A549 (cell line): ENCODE measurements around the gene CYB5B. TPM values are rescaled to one million over a fixed set of nuclear protein-coding genes. Genes with fewer than 3 reads are reported as not detected.

Experiments used
- ATAC-seq, 2 experiments: fragments of 200-7000 bp in 1 of 2; fragments of >200 bp in 1 of 2; cut with Nextera tagmentation in 1 of 2; cut with Tn5 transposase in 1 of 2; 3 replicates each; pipeline versions ENCODE4 v1.8.0 to v1.9.1; 2018 to 2020; ENCODE audit warnings: mild to moderate bottlenecking in 1 of 2, moderate library complexity in 1 of 2
- CTCF ChIA-PET: fragments of 300-600 bp; sonication (Branson Sonifier 250); formaldehyde crosslinking; extraction: SDS; loops from one replicate; lab custom pipeline; 2021; ENCODE audit warnings: antibody characterized with exemption, inconsistent platforms; lab: Yijun Ruan, JAX
- POLR2A ChIA-PET: fragments of 350-600 bp; formaldehyde crosslinking; extraction: SDS; loops from one replicate; lab custom pipeline; 2021; ENCODE audit warnings: antibody characterized with exemption, inconsistent platforms; lab: Yijun Ruan, JAX
- DNase-seq, 2 experiments: peaks; one replicate each; pipeline versions ENCODE4 v3.0.0 to v3.0.0-alpha.2; 2011 to 2016; ENCODE audit warnings: low read depth in 1 of 2, low spot score in 1 of 2
- FAIRE-seq: peaks from 2 replicates; lab custom pipeline; 2011; peaks lifted over from hg19 to GRCh38; lab: Jason Lieb, UNC
- H3K27ac ChIP-seq, 2 experiments: fragments of >200 bp; sonication (Bioruptor Twin); formaldehyde crosslinking; 3 replicates each; pipeline ENCODE4 v1.5.1; 2016 to 2017
- H3K4me1 ChIP-seq: fragments of >200 bp; sonication (Bioruptor Twin); formaldehyde crosslinking; 3 replicates; pipeline ENCODE4 v1.6.1; 2016
- H3K4me2 ChIP-seq: fragments of >200 bp; sonication (Bioruptor Twin); formaldehyde crosslinking; 3 replicates; pipeline ENCODE4 v1.6.1; 2016
- H3K4me3 ChIP-seq: fragments of >200 bp; sonication (Bioruptor Twin); formaldehyde crosslinking; 3 replicates; pipeline ENCODE4 v1.5.1; 2016
- H3K9me3 ChIP-seq: fragments of >200 bp; sonication (Bioruptor Twin); formaldehyde crosslinking; 3 replicates; pipeline ENCODE4 v1.6.1; 2016
- BCL3 ChIP-seq: fragments of >200 bp; sonication (Bioruptor Twin); formaldehyde crosslinking; IDR thresholded peaks from 3 replicates; pipeline ENCODE4 v1.6.1; 2016
- CEBPB ChIP-seq, 2 experiments: fragments of >200 bp in 1 of 2; sonication (Bioruptor Twin) in 1 of 2; formaldehyde crosslinking in 1 of 2; IDR thresholded peaks; 2 replicates each; pipeline ENCODE4 v1.6.1; 2012 to 2016
- CHD2 ChIP-seq: fragments of 150-350 bp; IDR thresholded peaks from 2 replicates; pipeline ENCODE4 v1.6.1; 2014; ENCODE audit warnings: low read length; ENCODE audit not compliant: partially characterized antibody
- ESRRA ChIP-seq: fragments of 150-350 bp; IDR thresholded peaks from 2 replicates; pipeline ENCODE4 v1.6.1; 2014; ENCODE audit warnings: mild to moderate bottlenecking, low read length, borderline replicate concordance
- FOXS1 ChIP-seq: fragments of 250-450 bp; sonication (Bioruptor Pico); IDR thresholded peaks from 2 replicates; pipeline ENCODE4 v1.5.0; 2020; ENCODE audit warnings: mild to moderate bottlenecking, moderate library complexity
- HEYL ChIP-seq: fragments of 250-450 bp; sonication (Bioruptor Pico); IDR thresholded peaks from 2 replicates; pipeline ENCODE4 v1.8.0; 2021; ENCODE audit warnings: mild to moderate bottlenecking, moderate library complexity
- KDM5A ChIP-seq: fragments of 200-600 bp; sonication (generic); IDR thresholded peaks from 2 replicates; pipeline ENCODE4 v1.6.1; 2016; ENCODE audit warnings: antibody characterized with exemption, mild to moderate bottlenecking
- MAZ ChIP-seq: fragments of 150-350 bp; IDR thresholded peaks from 2 replicates; pipeline ENCODE4 v1.6.1; 2014; ENCODE audit warnings: antibody characterized with exemption, low read depth, low read length, borderline replicate concordance
- MYC ChIP-seq: IDR thresholded peaks from 2 replicates; pipeline ENCODE4 v1.6.1; 2012; ENCODE audit warnings: mild to moderate bottlenecking, inconsistent platforms, low read length, improper control_type of control experiment, borderline replicate concordance
- NFE2L2 ChIP-seq: fragments of 150-350 bp; conservative IDR thresholded peaks from 2 replicates; pipeline ENCODE4 v1.6.1; 2014; ENCODE audit warnings: low read length
- PBX3 ChIP-seq: IDR thresholded peaks from 2 replicates; pipeline ENCODE4 v1.6.1; 2012
- RAD21 ChIP-seq, 2 experiments: fragments of >200 bp in 1 of 2; sonication (Bioruptor Twin) in 1 of 2; formaldehyde crosslinking in 1 of 2; IDR thresholded peaks in 1 of 2; conservative IDR thresholded peaks in 1 of 2; 2 replicates in 1 of 2; 3 replicates in 1 of 2; pipeline ENCODE4 v1.6.1; 2012 to 2018; ENCODE audit warnings: inconsistent platforms in 1 of 2
- RARB ChIP-seq: fragments of 250-450 bp; sonication (Bioruptor Pico); IDR thresholded peaks from 2 replicates; pipeline ENCODE4 v1.8.0; 2021; ENCODE audit warnings: mild to moderate bottlenecking, moderate library complexity
- RCOR1 ChIP-seq: fragments of 150-350 bp; IDR thresholded peaks from 2 replicates; pipeline ENCODE4 v1.6.1; 2014; ENCODE audit warnings: antibody characterized with exemption, low read length, low read depth
- REST ChIP-seq: fragments of 200-600 bp; sonication (generic); IDR thresholded peaks from 2 replicates; pipeline ENCODE4 v1.6.1; 2016; ENCODE audit warnings: antibody characterized with exemption, mild to moderate bottlenecking, moderate library complexity
- TP53 ChIP-seq: fragments of 250-450 bp; sonication (Bioruptor Pico); IDR thresholded peaks from 2 replicates; pipeline ENCODE4 v1.5.0; 2021; ENCODE audit warnings: mild to moderate bottlenecking, moderate library complexity
- ZC3H11A ChIP-seq: fragments of 450-650 bp; IDR thresholded peaks from 2 replicates; pipeline ENCODE4 v1.6.1; 2014; ENCODE audit warnings: antibody characterized with exemption, mild to moderate bottlenecking
- WGBS: methylation state at CpG from one replicate; pipeline ENCODE4 v1.1.6; 2017; ENCODE audit errors: missing lambda C conversion rate; 5-methylcytosine and 5-hydroxymethylcytosine counted together
- polyA plus RNA-seq, 4 experiments: library from polyadenylated mRNA; depleted of rRNA in 3 of 4; stranded (reverse); fragments of >200 nt; fragmentation: RNase III in 1 of 4; extraction: RNeasy Plus Mini Kit Qiagen cat#74134 plus additional on column Dnase treatment in 1 of 4; gene quantifications; 2 replicates in 3 of 4; 3 replicates in 1 of 4; pipeline ENCODE4 v1.2.3, GENCODE V29; 2011 to 2017

The CYB5B gene
- polyA plus RNA-seq, 2 of the 4 experiments (the other 2 are of a cell fraction) = 248 to 477 TPM

GRCh38 chr16:69378760-69379159, 45.7 kb upstream of the CYB5B start:
- no peaks in the 10 kb centered on the region for H3K9me3 ChIP-seq
- POLR2A ChIA-PET = no interaction called here
- no peak overlapping the region for H3K27ac ChIP-seq
- H3K4me3 ChIP-seq = no peak overlapping the region
- CTCF ChIA-PET = interaction anchor here (1.0 to 1.5 kb wide), 3 partner anchors 12 to 24 kb away, joined by 3 to 4 read pairs (median 3); no protein-coding TSS in a partner anchor
- H3K4me1 ChIP-seq = peaks cover 3% of the 10 kb centered on the region; the same call in 1 of the 3 replicates
- ATAC-seq (no peak), FAIRE-seq (no peak), DNase-seq (no peak)
- 93% methylated on average over 1 of the region's 1 CpG for WGBS
- TF ChIP-seq MAZ (no peak), PBX3 (no peak), CEBPB (IDR thresholded peaks at IDR 0.05) (no peak), NFE2L2 (no peak), RCOR1 (no peak), HEYL (CRISPR knock-in tag) (no peak)
- H3K4me2 ChIP-seq = no peak overlapping the region

DNA sequence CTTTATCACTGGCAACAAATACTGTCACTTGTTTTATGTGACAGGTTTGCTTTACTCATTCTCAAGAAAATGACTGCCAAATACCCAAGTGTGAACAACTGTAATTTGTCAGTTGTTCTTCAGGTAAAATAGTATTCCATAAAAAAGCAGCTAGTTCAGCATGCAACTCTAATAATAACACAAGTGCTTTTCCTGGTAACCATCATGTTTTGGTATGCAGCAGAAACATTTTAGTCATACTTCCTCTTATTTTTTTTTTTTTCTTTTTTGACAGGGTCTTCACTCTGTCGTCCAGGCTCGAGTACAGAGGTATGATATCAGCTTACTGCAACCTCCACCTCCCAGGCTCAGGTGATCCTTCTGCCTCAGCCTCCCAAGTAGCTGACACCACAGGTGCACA, 43.2 kb upstream of the CYB5B start:
- H3K4me2 ChIP-seq = no peak overlapping the region

More for the DNA sequence above, 43.2 kb upstream of the CYB5B start:
- no peak for DNase-seq
- 95% methylated on average over 2 of the region's 2 CpGs for WGBS
- CTCF ChIA-PET = interaction anchor here (1.1 kb wide), 1 partner anchor 41 kb away, joined by 3 read pairs; no protein-coding TSS in a partner anchor
- H3K4me1 ChIP-seq = peaks cover 12% of the 10 kb centered on the region; the same call in 2 of the 3 replicates
- H3K9me3 ChIP-seq = no peaks in the 10 kb centered on the region
- H3K4me3 ChIP-seq = no peak overlapping the region
- ATAC-seq = no peak
- POLR2A ChIA-PET = no interaction called here
- FAIRE-seq = no peak
- TF ChIP-seq ESRRA (no peak), KDM5A (no peak), ZC3H11A (no peak), BCL3 (no peak), RARB (no peak), TP53 (CRISPR knock-in tag) (no peak), CHD2 (no peak), FOXS1 (CRISPR knock-in tag) (no peak), REST (no peak), MYC (no peak), RAD21 (conservative IDR thresholded peaks at IDR 0.05 in 1 of 2, IDR thresholded peaks at IDR 0.05 in 1 of 2) (no peak), MAZ (no peak), RCOR1 (no peak), PBX3 (no peak)
- no peak overlapping the region for H3K27ac ChIP-seq
